Measurements from ENCODE around the gene ALOX5. TPM values are rescaled to one million over a fixed set of nuclear protein-coding genes. Genes with fewer than 3 reads are reported as not detected.

The ALOX5 gene
- total RNA-seq, 1 donor from 2014 or later: not detected

GRCh38 chr10:45424668-45425404, 50.8 kb downstream of the ALOX5 start:
- no peak for TF ChIP-seq CTCF (IDR thresholded peaks at IDR 0.05)
- Mint-ChIP-seq H3K36me3 (ENCODE audit: unreplicated experiment) (no peaks in the 10 kb centered on the region), H3K27ac (ENCODE audit: unreplicated experiment) (no peak overlapping the region), H3K4me1 (ENCODE audit: unreplicated experiment) (peaks cover under 1% of the 10 kb centered on the region), H3K9me3 (ENCODE audit: unreplicated experiment) (no peaks in the 10 kb centered on the region), H3K27me3 (ENCODE audit: unreplicated experiment) (peaks cover 4% of the 10 kb centered on the region), H3K4me3 (ENCODE audit: unreplicated experiment) (no peak overlapping the region)
- DNase-seq (ENCODE audit: extremely low spot score, unreplicated experiment): peak; percentile 75

GRCh38 chr10:45425621-45426563, 51.9 kb downstream of the ALOX5 start:
- H3K27ac Mint-ChIP-seq (ENCODE audit: unreplicated experiment): no peak overlapping the region
- TF ChIP-seq CTCF (IDR thresholded peaks at IDR 0.05): no peak
- no peaks in the 10 kb centered on the region for H3K4me1 Mint-ChIP-seq (ENCODE audit: unreplicated experiment)
- no peaks in the 10 kb centered on the region for H3K9me3 Mint-ChIP-seq (ENCODE audit: unreplicated experiment)
- no peaks in the 10 kb centered on the region for H3K36me3 Mint-ChIP-seq (ENCODE audit: unreplicated experiment)
- DNase-seq (ENCODE audit: extremely low spot score, unreplicated experiment): peak; percentile 59
- H3K27me3 Mint-ChIP-seq (ENCODE audit: unreplicated experiment): peaks cover 8% of the 10 kb centered on the region
- H3K4me3 Mint-ChIP-seq (ENCODE audit: unreplicated experiment): no peak overlapping the region

GRCh38 chr10:45427262-45427969, 53.4 kb downstream of the ALOX5 start:
- no peaks in the 10 kb centered on the region for H3K36me3 Mint-ChIP-seq (ENCODE audit: unreplicated experiment)
- no peak overlapping the region for H3K27ac Mint-ChIP-seq (ENCODE audit: unreplicated experiment)
- peak; percentile 82 for DNase-seq (ENCODE audit: extremely low spot score, unreplicated experiment)
- no peaks in the 10 kb centered on the region for H3K9me3 Mint-ChIP-seq (ENCODE audit: unreplicated experiment)
- TF ChIP-seq CTCF (IDR thresholded peaks at IDR 0.05): no peak
- H3K4me1 Mint-ChIP-seq (ENCODE audit: unreplicated experiment): no peaks in the 10 kb centered on the region
- no peak overlapping the region for H3K4me3 Mint-ChIP-seq (ENCODE audit: unreplicated experiment)
- peaks cover 8% of the 10 kb centered on the region for H3K27me3 Mint-ChIP-seq (ENCODE audit: unreplicated experiment)

- no peak overlapping the region for H3K4me3 Mint-ChIP-seq (ENCODE audit: unreplicated experiment)
- TF ChIP-seq CTCF (IDR thresholded peaks at IDR 0.05): no peak
These were observed 54.0 kb downstream of the ALOX5 start for GRCh38 chr10:45427970-45428366.

More at GRCh38 chr10:45427970-45428366, 54.0 kb downstream of the ALOX5 start:
- Mint-ChIP-seq H3K4me1 (ENCODE audit: unreplicated experiment) (no peaks in the 10 kb centered on the region), H3K27me3 (ENCODE audit: unreplicated experiment) (peaks cover 8% of the 10 kb centered on the region), H3K36me3 (ENCODE audit: unreplicated experiment) (no peaks in the 10 kb centered on the region), H3K9me3 (ENCODE audit: unreplicated experiment) (no peaks in the 10 kb centered on the region), H3K27ac (ENCODE audit: unreplicated experiment) (no peak overlapping the region)
- no peak for DNase-seq (ENCODE audit: extremely low spot score, unreplicated experiment)

Measured in osteocyte (in vitro differentiated cells).